ENCODE data around the gene NFKBIB.

The NFKBIB gene

DNA sequence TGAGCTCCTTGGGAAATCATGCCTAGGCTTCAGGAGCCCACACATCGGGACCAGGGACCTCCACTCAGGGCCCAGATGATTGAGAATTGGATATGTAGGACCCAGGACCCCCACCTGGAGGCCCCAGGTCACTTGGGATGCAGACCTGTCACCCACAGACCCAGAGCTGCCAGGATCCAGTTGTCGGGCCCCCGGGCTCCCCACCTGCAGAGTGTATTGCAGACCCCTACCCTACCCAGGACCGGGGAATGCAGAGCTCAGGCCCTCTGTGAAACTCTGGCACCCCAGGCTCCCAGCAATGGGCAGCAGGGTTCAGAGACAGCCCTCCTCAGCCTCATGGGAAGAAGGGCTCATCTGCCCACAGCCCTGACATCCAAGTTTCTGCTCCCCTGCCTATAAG is 5.9 kb downstream of the NFKBIB start:
- no peak for DNase-seq

- DNase-seq, result no peak
These were observed 7.5 kb downstream of the NFKBIB start for GRCh38 chr19:38907227-38907626.

DNA sequence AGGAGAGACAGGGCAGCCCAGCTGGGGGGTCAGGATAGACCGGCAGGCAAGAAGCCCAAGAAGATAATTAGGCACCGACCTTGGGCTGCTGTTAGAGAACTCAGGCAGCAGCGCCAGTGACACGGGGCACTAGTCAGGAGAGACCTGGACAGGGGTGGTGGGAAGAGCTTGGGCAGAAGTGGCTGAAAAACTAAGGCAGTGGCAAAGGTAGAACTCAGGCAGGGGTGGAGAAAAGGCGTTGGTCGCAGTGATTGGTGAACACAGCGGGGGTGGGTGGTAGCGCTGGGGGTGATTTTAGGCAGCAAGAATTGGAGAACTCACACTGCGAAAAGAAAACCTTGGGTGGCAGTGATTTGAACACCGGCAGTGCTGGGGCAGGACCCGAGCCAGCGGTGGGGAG is 7.9 kb downstream of the NFKBIB start:
- no peak for DNase-seq

GRCh38 chr19:38908911-38909310 is 9.1 kb downstream of the NFKBIB start:
- no peak for DNase-seq

DNA sequence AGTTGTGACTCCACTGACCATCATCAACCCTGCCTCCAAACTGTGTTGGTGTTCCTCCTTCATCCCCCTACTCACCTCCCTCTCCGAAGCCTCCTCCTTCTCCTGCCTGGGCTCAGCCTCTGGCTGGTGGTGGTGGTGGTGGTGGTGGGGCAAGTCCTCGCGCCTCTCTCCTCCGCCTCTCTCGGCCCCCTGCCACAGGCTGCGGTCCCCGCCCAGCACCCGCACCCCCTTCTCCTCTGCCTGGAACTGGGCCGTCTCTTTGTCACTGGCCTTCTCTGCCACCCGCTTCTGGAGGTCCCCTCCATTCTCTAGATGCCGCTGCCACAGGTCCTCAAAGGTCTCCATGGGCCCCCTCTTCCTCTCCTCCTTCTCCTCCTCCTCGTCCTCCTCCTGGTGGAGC is 10.7 kb downstream of the NFKBIB start:
- no peak for DNase-seq

- no peak for DNase-seq
These were observed 11.7 kb downstream of the NFKBIB start for GRCh38 chr19:38911388-38912001.

DNA sequence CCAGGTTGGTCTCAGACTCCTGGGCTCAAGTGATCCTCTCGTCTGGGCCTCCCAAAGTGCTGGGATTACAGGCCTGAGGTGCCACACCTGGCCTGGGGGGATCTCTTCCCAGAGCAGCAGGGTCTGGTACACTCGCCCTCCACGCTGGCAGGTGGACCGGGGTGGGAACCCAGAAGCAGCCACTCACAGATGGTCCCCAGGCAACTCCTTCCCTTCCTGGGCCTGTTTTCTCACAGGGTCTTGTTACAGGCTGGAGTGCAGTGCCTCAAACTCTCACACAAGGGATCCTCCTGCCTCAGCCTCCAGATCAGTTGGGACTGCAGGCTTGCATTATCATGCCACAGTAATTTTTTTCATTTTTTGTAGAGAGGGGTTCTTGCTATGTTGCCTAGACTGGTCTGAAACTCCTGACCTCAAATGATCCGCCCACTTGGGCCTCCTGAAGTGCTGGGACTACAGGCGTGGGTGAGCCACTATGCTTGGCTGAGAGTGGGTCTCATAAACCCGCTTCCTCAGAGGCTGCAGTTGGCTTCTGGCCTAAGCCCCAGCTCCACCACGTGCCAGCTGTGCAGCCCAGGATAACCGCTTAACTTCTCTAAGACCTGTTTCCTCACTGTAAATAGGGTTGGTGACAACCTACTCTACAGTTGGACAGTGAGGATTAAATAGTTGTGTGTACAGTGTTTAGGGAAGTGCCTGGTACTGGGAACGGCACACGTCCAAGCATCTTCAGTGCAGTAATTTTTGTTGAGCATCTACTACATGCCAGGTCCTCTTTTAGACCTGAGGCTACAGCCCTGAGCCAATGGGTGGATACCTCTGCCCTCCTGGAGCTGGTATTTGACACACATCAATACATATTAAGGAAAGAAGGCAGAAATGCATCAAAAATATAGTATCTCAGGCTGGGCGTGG is 13.1 kb downstream of the NFKBIB start:
- no peak for DNase-seq

- no peak for DNase-seq
These were observed 14.2 kb downstream of the NFKBIB start for GRCh38 chr19:38913958-38914357.

GRCh38 chr19:38915329-38916321 is 15.9 kb downstream of the NFKBIB start:
- no peak for DNase-seq

- no peak for DNase-seq
These were observed 17.7 kb downstream of the NFKBIB start for GRCh38 chr19:38917516-38917915.

DNA sequence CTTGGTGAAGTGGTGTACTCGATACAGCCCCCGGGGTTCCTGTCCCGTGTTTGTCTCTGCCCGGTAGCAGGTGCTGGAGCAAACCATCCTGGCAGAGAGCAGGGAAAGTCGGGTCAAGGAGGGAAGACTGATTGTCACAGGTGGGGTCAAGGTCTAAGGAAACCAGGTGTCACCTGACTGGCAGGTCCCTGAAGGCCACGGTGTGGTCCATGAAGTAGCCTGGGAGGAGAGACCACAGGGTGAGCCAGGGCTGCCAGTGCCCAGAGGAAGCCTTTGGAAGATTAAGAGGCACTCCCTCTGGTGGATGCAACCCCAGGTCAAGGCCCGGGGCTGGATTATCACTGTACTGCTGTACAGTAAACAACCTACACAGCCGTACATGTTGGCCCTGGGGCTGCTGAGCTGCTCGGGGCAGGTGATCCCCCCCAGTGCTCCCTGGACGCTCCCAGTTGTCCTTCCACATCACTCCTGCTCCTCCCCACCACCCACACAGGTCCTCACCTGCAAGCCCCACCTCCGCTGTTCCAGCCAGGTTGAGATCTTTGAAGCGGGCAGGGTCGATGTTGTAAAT is 18.2 kb downstream of the NFKBIB start:
- DNase-seq, result no peak

DNA sequence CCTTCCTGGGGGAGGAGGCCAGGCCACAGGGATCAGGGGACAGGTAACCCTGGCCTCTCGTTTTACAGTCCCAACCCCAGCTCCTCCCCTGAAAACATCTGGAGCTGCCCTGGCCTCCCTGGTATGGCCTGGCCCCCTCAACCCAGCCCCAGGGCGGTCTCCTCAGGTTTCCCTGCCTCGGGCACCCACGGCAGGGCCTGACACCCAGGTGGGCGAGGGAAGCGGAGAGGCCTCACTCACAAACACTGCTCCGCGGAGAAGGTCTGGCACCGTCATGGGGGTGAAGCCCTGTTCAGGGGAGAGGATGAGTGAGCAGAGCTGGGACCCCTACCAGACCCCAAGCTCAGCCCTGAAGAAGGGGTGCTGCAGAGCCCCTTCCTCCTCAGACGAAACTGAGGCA is 18.8 kb downstream of the NFKBIB start:
- no peak for DNase-seq

- DNase-seq, result no peak
These were observed 20.2 kb downstream of the NFKBIB start for GRCh38 chr19:38919837-38920601.

GRCh38 chr19:38920602-38921419 is 21.0 kb downstream of the NFKBIB start:
- DNase-seq, result no peak

- no peak for DNase-seq
These were observed 21.9 kb downstream of the NFKBIB start for GRCh38 chr19:38921420-38922274.

DNA sequence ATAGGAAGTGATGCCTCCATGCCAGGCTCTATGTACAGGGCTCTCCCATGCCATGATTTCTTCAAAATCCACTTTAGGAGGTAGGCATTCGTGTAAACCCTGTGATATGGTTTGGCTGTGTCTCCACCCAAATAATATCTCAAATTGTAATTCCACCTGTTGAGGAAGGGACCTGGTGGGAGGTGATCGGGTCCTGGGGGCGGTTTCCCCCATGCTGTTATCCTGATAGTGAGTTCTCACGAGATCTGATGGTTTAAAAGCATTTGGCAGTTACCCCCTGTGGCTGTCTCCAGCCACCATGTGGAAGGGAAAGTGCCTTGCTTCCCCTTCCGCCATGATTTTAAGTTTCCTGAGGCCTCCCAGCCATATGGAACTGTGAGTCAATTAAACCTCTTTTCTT is 22.7 kb downstream of the NFKBIB start:
- no peak for DNase-seq

GRCh38 chr19:38924388-38924787 is 24.6 kb downstream of the NFKBIB start:
- no peak for DNase-seq

DNA sequence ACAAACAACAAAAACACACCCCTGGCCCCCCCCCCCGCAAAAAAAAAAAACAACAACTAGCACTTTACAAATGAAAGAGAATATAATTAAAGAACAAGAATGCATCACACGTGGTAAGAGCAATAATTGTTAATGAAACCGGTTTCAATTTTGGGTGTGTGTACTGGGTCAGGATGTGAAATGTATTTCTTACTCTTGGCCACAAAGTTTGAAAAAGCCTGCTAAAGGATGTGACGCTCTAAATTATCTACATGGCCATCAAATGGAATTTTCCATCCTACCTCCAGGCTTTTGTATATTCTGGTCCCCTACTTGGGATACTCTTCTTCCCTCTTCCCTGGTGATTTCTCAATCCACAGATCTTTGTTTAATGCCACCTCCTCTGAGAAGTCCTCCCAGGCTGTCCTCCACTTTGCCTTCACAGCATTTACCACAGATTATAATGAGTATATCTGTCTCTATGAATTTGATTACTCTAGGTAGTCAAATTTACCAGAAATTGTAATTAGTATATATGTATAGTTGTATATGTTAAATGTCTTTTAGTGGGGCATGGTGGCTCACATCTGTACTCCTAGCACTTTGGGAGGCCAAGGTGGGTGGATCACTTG is 28.7 kb downstream of the NFKBIB start:
- no peak for DNase-seq

DNA sequence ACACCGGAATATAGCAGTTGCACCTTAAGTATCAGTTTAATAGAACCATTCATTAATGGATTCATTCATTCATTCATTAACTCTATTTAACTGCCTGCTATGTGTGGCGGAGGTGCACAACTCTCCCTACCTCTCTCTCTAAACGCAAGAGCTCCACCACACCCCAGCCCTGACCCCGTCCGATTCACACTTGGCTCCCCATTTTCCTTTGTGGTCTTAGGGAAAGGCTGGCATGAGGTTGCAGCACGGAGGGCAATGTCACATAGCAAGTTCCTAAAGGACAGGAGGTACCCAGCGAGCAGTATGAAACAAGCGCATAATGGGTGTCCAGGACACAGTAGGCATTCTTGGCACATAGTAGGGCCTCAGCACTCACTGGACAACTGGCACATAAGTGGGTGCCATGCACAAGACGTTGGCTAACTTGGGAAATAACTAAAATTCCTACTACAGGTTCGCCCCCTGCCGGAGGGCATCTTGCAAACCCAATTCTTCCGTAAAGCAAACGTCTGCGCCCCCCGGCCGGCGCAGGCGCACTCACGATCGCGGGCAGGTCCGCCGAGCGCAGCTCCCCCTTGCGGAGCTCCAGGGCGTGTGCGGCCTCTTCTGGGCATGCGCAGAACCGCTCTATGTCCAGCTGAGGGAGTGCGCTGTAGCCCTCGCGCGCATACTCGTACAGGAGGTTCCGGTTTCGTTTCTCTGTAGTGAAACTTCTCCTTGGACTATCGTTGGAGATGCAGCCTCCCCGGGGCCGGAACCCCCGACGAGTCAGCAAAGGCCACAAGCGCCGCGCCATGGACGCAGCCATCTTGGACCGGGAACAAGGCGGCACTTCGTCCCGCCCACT is 30.4 kb downstream of the NFKBIB start, which contains the start of gene SARS2:
Gene SARS2, minus strand, starts transcription at position 835 of the 847 bp plus-strand sequence. Its CDS starts 27 bp downstream, at position 808.
- peak; percentile 74 for DNase-seq
